IPS-NIHi7 (cell line): ENCODE data around the gene ITFG2.

Experiments used
- DNase-seq: peaks from one replicate; pipeline ENCODE4 v3.0.0; 2012; ENCODE audit warnings: mixed read lengths; ENCODE audit errors: extremely low spot score

ITFG2 gene

GRCh38 chr12:2795291-2796186 lies 16.9 kb upstream of the ITFG2 start:
- peak; percentile 86 for DNase-seq

- DNase-seq, result peak; percentile 43
Measured at GRCh38 chr12:2796187-2796666, 16.2 kb upstream of the ITFG2 start.

GRCh38 chr12:2797721-2798418 lies 14.6 kb upstream of the ITFG2 start:
- no peak for DNase-seq

GRCh38 chr12:2800046-2800570 lies 12.4 kb upstream of the ITFG2 start:
- no peak for DNase-seq

GRCh38 chr12:2801044-2801783 lies 11.3 kb upstream of the ITFG2 start:
- no peak for DNase-seq

- no peak for DNase-seq
Measured at GRCh38 chr12:2803635-2804392, 8.7 kb upstream of the ITFG2 start.

GRCh38 chr12:2804393-2805142 lies 7.9 kb upstream of the ITFG2 start:
- DNase-seq, result no peak

GRCh38 chr12:2805143-2805520 lies 7.3 kb upstream of the ITFG2 start:
- DNase-seq, result no peak

GRCh38 chr12:2806700-2807099 lies 5.8 kb upstream of the ITFG2 start:
- no peak for DNase-seq

GRCh38 chr12:2811801-2812200 lies 667 bp upstream of the ITFG2 start:
- no peak for DNase-seq

GRCh38 chr12:2813214-2814185 lies 1.0 kb downstream of the ITFG2 start:
- peak; percentile 71 for DNase-seq

GRCh38 chr12:2819810-2820209 lies 7.3 kb downstream of the ITFG2 start:
- DNase-seq, result no peak

GRCh38 chr12:2820432-2820831 lies 8.0 kb downstream of the ITFG2 start:
- peak; percentile 47 for DNase-seq

- DNase-seq, result no peak
Measured at GRCh38 chr12:2823483-2823882, 11.0 kb downstream of the ITFG2 start.

GRCh38 chr12:2824541-2824940 lies 12.1 kb downstream of the ITFG2 start:
- DNase-seq, result no peak

- DNase-seq, result peak; percentile 32
Measured at GRCh38 chr12:2825132-2825531, 12.7 kb downstream of the ITFG2 start.

- DNase-seq, result no peak
Measured at GRCh38 chr12:2826036-2826435, 13.6 kb downstream of the ITFG2 start.

- DNase-seq, result no peak
Measured at GRCh38 chr12:2826721-2827515, 14.4 kb downstream of the ITFG2 start.
